Activated CD8-positive, alpha-beta memory T cell treated with anti-CD3 and anti-CD28 coated beads, Interleukin-2, amount 10 ng/mL, durations not matched to agents 7 days and 5 days (primary cell): ENCODE measurements around the gene PHF21B. TPM values are rescaled to one million over a fixed set of nuclear protein-coding genes. Genes with fewer than 3 reads are reported as not detected.

Experiments
- ATAC-seq: fragments of 150-1000 bp; cut with Tn5 transposase; one replicate; pipeline ENCODE4 v1.10.0; 2021; ENCODE audit warnings: moderate library complexity
- CTCF ChIA-PET: fragments of 350-600 bp; sonication (Branson Sonifier 250); formaldehyde crosslinking; loops from one replicate; lab custom pipeline; 2021; ENCODE audit warnings: antibody characterized with exemption; lab: Charles Lee
- DNase-seq: peaks from one replicate; pipeline ENCODE4 v3.0.0-alpha.2; 2020
- H3K27ac Mint-ChIP-seq: one replicate; pipeline ENCODE4 v1.8.0; 2021; ENCODE audit warnings: mild to moderate bottlenecking, mixed read lengths
- H3K27me3 Mint-ChIP-seq: one replicate; pipeline ENCODE4 v1.8.0; 2021; ENCODE audit warnings: mixed read lengths
- H3K36me3 Mint-ChIP-seq: one replicate; pipeline ENCODE4 v1.8.0; 2021; ENCODE audit warnings: mild to moderate bottlenecking, mixed read lengths
- H3K4me1 Mint-ChIP-seq: one replicate; pipeline ENCODE4 v1.8.0; 2021; ENCODE audit warnings: mixed read lengths
- H3K4me3 Mint-ChIP-seq: one replicate; pipeline ENCODE4 v1.8.0; 2021; ENCODE audit warnings: mild to moderate bottlenecking, moderate library complexity, mixed read lengths
- H3K9me3 Mint-ChIP-seq: one replicate; pipeline ENCODE4 v1.8.0; 2022; ENCODE audit warnings: low read depth, mixed read lengths
- total RNA-seq, 2 experiments: library from RNA; stranded (reverse); gene quantifications; one replicate each; pipeline ENCODE4 v1.2.3, GENCODE V29; 2021

Gene PHF21B
- total RNA-seq, 2 experiments from 2014 or later, result 0.84 to 0.93 TPM

- no peaks in the 10 kb centered on the region for H3K4me1 Mint-ChIP-seq
- no peak overlapping the region for H3K4me3 Mint-ChIP-seq
- no peaks in the 10 kb centered on the region for H3K27me3 Mint-ChIP-seq
- H3K27ac Mint-ChIP-seq, result no peak overlapping the region
- no peaks in the 10 kb centered on the region for H3K36me3 Mint-ChIP-seq
- CTCF ChIA-PET, result interaction anchor here (0.6 kb wide), 1 partner anchor 102 kb away, joined by 3 read pairs; no protein-coding TSS in a partner anchor
- H3K9me3 Mint-ChIP-seq, result no peaks in the 10 kb centered on the region
- DNase-seq (no peak), ATAC-seq (no peak)
Measured at GRCh38 chr22:44994399-44995104, 15.3 kb downstream of the PHF21B start.

GRCh38 chr22:44992166-44992565 is 17.6 kb downstream of the PHF21B start:
- Mint-ChIP-seq H3K36me3 (no peaks in the 10 kb centered on the region), H3K4me3 (no peak overlapping the region), H3K27me3 (no peaks in the 10 kb centered on the region), H3K9me3 (no peaks in the 10 kb centered on the region), H3K4me1 (no peaks in the 10 kb centered on the region), H3K27ac (no peak overlapping the region)
- no peak for ATAC-seq
- CTCF ChIA-PET, result no interaction called here
- DNase-seq, result no peak

- Mint-ChIP-seq H3K36me3 (no peaks in the 10 kb centered on the region), H3K27me3 (no peaks in the 10 kb centered on the region), H3K27ac (no peak overlapping the region), H3K4me3 (no peak overlapping the region), H3K4me1 (no peaks in the 10 kb centered on the region), H3K9me3 (no peaks in the 10 kb centered on the region)
- no peak for DNase-seq
- CTCF ChIA-PET, result no interaction called here
- ATAC-seq, result no peak
Measured at GRCh38 chr22:44991218-44991617, 18.6 kb downstream of the PHF21B start.

GRCh38 chr22:44990810-44991209 is 19.0 kb downstream of the PHF21B start:
- no peaks in the 10 kb centered on the region for H3K36me3 Mint-ChIP-seq
- H3K4me3 Mint-ChIP-seq, result no peak overlapping the region
- DNase-seq, result no peak
- H3K4me1 Mint-ChIP-seq, result no peaks in the 10 kb centered on the region
- CTCF ChIA-PET, result no interaction called here
- H3K9me3 Mint-ChIP-seq, result no peaks in the 10 kb centered on the region
- H3K27me3 Mint-ChIP-seq, result no peaks in the 10 kb centered on the region
- no peak for ATAC-seq
- H3K27ac Mint-ChIP-seq, result no peak overlapping the region

GRCh38 chr22:44990328-44990727 is 19.5 kb downstream of the PHF21B start:
- no peak for ATAC-seq
- Mint-ChIP-seq H3K36me3 (no peaks in the 10 kb centered on the region), H3K9me3 (no peaks in the 10 kb centered on the region)

GRCh38 chr22:44988671-44989070 is 21.1 kb downstream of the PHF21B start:
- Mint-ChIP-seq H3K27ac (no peak overlapping the region), H3K4me1 (no peaks in the 10 kb centered on the region), H3K9me3 (peaks cover 3% of the 10 kb centered on the region), H3K27me3 (no peaks in the 10 kb centered on the region), H3K4me3 (no peak overlapping the region), H3K36me3 (no peaks in the 10 kb centered on the region)
- ATAC-seq (no peak), DNase-seq (no peak)
- CTCF ChIA-PET, result no interaction called here

More at GRCh38 chr22:44990328-44990727, 19.5 kb downstream of the PHF21B start:
- no peak overlapping the region for H3K27ac Mint-ChIP-seq
- no peak overlapping the region for H3K4me3 Mint-ChIP-seq
- CTCF ChIA-PET, result no interaction called here
- no peak for DNase-seq
- no peaks in the 10 kb centered on the region for H3K4me1 Mint-ChIP-seq
- H3K27me3 Mint-ChIP-seq, result no peaks in the 10 kb centered on the region

- no peak overlapping the region for H3K27ac Mint-ChIP-seq
- no peaks in the 10 kb centered on the region for H3K27me3 Mint-ChIP-seq
- CTCF ChIA-PET, result no interaction called here
- H3K36me3 Mint-ChIP-seq, result no peaks in the 10 kb centered on the region
- ATAC-seq (no peak), DNase-seq (no peak)
- H3K4me3 Mint-ChIP-seq, result no peak overlapping the region
- H3K9me3 Mint-ChIP-seq, result peaks cover 3% of the 10 kb centered on the region
- no peaks in the 10 kb centered on the region for H3K4me1 Mint-ChIP-seq
Measured at GRCh38 chr22:44986926-44987325, 22.9 kb downstream of the PHF21B start.

- Mint-ChIP-seq H3K4me3 (no peak overlapping the region), H3K4me1 (no peaks in the 10 kb centered on the region), H3K9me3 (peaks cover 3% of the 10 kb centered on the region), H3K36me3 (no peaks in the 10 kb centered on the region), H3K27me3 (no peaks in the 10 kb centered on the region), H3K27ac (no peak overlapping the region)
- no peak for ATAC-seq
- CTCF ChIA-PET, result no interaction called here
- no peak for DNase-seq
Measured at GRCh38 chr22:44985906-44986527, 23.8 kb downstream of the PHF21B start.

GRCh38 chr22:44983878-44984482 is 25.8 kb downstream of the PHF21B start:
- no peak for ATAC-seq
- H3K27me3 Mint-ChIP-seq, result peaks cover 4% of the 10 kb centered on the region

GRCh38 chr22:44982445-44982844 is 27.4 kb downstream of the PHF21B start:
- Mint-ChIP-seq H3K27me3 (peaks cover 4% of the 10 kb centered on the region), H3K36me3 (no peaks in the 10 kb centered on the region), H3K4me3 (no peak overlapping the region), H3K4me1 (no peaks in the 10 kb centered on the region), H3K9me3 (peaks cover 3% of the 10 kb centered on the region), H3K27ac (no peak overlapping the region)
- ATAC-seq, result no peak
- CTCF ChIA-PET, result no interaction called here
- DNase-seq, result no peak

More at GRCh38 chr22:44983878-44984482, 25.8 kb downstream of the PHF21B start:
- no peak overlapping the region for H3K4me3 Mint-ChIP-seq
- no peaks in the 10 kb centered on the region for H3K4me1 Mint-ChIP-seq
- no peak for DNase-seq
- H3K27ac Mint-ChIP-seq, result no peak overlapping the region
- peaks cover 3% of the 10 kb centered on the region for H3K9me3 Mint-ChIP-seq
- H3K36me3 Mint-ChIP-seq, result no peaks in the 10 kb centered on the region
- CTCF ChIA-PET, result no interaction called here

- CTCF ChIA-PET, result no interaction called here
- Mint-ChIP-seq H3K4me1 (no peaks in the 10 kb centered on the region), H3K36me3 (no peaks in the 10 kb centered on the region), H3K4me3 (no peak overlapping the region), H3K9me3 (peaks cover 3% of the 10 kb centered on the region), H3K27me3 (peaks cover 4% of the 10 kb centered on the region), H3K27ac (no peak overlapping the region)
- DNase-seq (no peak), ATAC-seq (no peak)
Measured at GRCh38 chr22:44981857-44982256, 27.9 kb downstream of the PHF21B start.

GRCh38 chr22:44979154-44979553 is 30.7 kb downstream of the PHF21B start:
- Mint-ChIP-seq H3K9me3 (peaks cover 3% of the 10 kb centered on the region), H3K27ac (no peak overlapping the region), H3K27me3 (peaks cover 4% of the 10 kb centered on the region), H3K36me3 (no peaks in the 10 kb centered on the region), H3K4me3 (no peak overlapping the region), H3K4me1 (no peaks in the 10 kb centered on the region)
- ATAC-seq (no peak), DNase-seq (no peak)
- CTCF ChIA-PET, result no interaction called here

GRCh38 chr22:44975427-44976262 is 34.2 kb downstream of the PHF21B start:
- Mint-ChIP-seq H3K4me1 (no peaks in the 10 kb centered on the region), H3K27me3 (peaks cover 4% of the 10 kb centered on the region), H3K4me3 (no peak overlapping the region), H3K27ac (no peak overlapping the region), H3K9me3 (no peaks in the 10 kb centered on the region), H3K36me3 (no peaks in the 10 kb centered on the region)
- ATAC-seq (peak; percentile 96), DNase-seq (peak; percentile 89)
- CTCF ChIA-PET, result interaction anchor here (1.1 kb wide), 1 partner anchor 17 kb away, joined by 3 read pairs; no protein-coding TSS in a partner anchor
